GM18870 (cell line): ENCODE data around the gene FLYWCH1.

Experiments used
- ATAC-seq: cut with Tn5 transposase; IDR thresholded peaks from one replicate; pipeline ENCODE4 v1.9.1; 2021; ENCODE audit warnings: moderate library complexity; ENCODE audit not compliant: unreplicated experiment

The FLYWCH1 gene

GRCh38 chr16:2950353-2950724 lies 38.6 kb downstream of the FLYWCH1 start:
- ATAC-seq = no peak

DNA sequence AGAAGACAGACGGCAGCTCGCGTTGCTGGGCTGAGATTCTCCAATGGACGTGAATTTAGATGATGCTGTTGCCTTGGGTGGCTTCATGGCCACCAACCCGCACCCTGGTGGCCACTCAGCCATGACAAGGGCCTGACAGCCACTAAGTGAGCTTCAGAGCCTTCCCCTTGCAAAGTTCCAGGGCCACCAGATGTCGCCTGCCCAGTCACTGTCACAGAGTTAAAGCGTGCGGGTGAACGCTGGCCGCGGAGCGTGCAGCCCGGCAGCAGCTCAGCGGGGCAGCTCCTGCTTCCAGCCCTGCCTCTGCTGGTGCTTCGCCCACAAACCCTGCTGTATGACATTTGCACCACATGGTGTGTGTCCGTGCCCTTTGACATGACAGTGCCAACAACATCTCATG lies 39.0 kb downstream of the FLYWCH1 start:
- ATAC-seq = no peak

DNA sequence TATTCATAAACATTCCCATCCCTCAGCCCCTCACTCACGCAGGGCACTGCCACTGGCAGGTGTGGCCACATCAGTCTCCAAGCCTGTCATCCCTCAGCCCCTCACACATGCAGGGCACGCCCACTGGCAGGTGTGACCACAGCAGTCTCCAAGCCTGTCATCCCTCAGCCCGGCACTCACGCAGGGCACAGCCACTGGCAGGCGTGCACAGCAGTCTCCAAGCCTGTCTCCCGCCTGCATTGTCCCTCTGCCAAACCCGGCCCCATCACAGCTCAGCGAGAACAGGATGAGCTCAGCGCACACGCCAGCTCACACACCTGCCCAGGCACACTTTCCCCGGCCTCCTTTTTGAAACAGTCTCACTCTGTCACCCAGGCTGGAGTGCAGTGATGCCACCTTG lies 40.9 kb downstream of the FLYWCH1 start:
- ATAC-seq = no peak

- no peak for ATAC-seq
These were observed 42.2 kb downstream of the FLYWCH1 start for GRCh38 chr16:2953706-2954627.

DNA sequence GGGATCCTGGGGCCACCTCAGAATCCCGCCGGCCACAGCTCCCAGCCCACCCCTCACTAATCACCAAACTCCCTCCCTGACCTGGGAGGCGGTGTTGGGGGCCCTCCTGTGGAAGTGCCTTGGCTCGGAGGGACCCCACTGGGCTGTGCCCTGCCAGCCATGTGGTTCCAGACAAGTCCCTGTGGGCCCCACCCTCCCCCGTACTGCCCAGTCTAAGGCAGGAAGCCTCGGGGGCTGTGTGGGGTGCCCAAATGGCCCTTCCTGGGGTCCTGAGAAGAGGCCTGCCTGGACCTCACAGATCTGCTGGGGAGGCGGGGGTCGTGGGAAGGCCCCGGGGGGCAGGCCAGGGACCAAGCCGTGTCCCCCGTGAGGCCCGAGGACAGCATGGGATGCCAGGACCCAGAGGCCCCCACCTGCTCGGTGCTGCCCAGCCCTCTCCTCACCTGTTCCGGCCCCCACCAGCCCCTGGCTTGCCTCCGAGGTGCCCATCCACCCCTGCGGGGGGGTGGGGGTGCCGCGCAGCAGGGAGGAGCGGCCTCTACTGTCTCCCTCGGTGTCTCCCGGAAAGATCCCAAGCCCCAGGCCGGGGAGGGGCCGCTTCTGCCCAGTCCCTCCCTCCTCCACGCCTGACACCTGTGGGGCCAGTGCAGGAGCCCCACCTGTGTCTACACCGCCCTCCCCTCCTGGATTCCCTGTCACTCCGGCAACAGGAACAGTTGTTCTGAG lies 43.1 kb downstream of the FLYWCH1 start:
- no peak for ATAC-seq

DNA sequence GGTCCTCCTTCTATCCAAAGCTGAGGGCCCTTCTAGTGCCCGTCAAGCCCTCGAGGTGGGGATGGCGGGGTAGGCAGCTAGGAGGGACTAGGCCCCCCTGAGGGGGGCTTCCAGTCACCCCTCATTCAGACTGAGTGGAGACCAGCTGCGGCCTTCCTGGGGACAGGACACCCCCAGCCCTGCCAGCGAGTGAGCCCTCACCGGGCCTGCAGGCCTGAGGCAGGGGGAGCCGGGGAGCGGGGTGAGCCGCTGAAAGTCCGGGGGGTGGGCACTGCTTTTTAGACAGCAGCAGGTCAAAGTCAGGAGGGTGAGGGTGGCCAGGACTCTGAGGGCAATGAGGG lies 43.7 kb downstream of the FLYWCH1 start:
- ATAC-seq = no peak

- ATAC-seq = no peak
These were observed 44.2 kb downstream of the FLYWCH1 start for GRCh38 chr16:2955779-2956578.

DNA sequence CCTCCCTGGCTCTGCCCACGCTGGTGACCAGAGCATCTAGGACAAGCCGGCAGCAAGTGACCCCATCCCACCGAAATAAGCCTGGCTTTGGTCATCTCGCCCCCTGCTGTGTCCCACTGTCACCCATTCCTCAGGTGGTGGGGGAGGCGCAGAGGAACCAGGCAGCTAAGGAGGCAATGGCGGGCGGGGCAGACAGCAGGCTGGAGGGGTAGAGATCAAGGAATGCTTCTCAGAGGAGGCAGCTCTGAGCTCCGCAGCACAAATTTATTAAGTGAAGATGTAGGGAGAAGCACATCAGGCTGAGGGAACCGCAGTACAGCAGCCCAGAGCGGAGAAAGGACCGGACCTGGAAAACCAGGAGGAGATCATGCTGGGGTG lies 44.8 kb downstream of the FLYWCH1 start:
- no peak for ATAC-seq

GRCh38 chr16:2959206-2959605 lies 47.5 kb downstream of the FLYWCH1 start:
- ATAC-seq = no peak

GRCh38 chr16:2960183-2961010 lies 48.7 kb downstream of the FLYWCH1 start:
- no peak for ATAC-seq

DNA sequence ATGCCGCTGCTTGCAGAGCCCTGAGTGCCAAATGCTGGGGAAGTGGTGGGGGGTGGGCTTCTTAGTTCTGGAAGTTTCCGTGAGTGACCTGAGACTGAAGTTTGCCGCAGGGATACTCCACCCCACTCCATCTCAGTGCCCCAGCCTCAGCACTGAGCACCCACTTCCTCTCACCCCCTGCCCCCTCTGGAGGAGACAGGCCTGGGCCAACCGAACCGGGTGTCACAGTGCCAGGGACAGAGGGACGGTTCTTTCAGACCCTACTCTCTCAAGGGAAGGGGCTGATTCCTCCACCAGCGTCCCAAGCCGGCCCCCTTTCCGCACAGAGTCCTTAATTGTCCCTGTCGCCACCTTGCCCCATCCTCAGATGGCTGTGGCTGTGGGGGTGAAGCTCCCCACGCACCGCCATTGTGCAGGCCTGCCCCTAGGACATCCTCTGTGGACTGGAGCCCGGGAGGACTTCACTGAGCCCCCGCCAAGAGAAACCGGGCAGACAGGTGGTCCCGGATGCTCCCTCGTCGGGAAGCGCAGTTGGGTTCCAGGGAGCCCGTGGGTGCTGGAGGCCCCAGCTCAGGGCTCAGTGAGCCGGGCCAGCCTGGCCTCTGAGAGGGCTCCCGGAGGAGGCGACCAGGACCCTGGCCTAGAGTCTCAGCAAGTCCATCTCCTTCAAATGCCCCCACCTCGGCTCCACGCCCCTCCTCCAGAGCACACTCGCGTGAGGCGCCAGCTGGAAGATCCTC lies 50.8 kb downstream of the FLYWCH1 start:
- ATAC-seq = no peak

- no peak for ATAC-seq
These were observed 51.5 kb downstream of the FLYWCH1 start for GRCh38 chr16:2963074-2963722.

DNA sequence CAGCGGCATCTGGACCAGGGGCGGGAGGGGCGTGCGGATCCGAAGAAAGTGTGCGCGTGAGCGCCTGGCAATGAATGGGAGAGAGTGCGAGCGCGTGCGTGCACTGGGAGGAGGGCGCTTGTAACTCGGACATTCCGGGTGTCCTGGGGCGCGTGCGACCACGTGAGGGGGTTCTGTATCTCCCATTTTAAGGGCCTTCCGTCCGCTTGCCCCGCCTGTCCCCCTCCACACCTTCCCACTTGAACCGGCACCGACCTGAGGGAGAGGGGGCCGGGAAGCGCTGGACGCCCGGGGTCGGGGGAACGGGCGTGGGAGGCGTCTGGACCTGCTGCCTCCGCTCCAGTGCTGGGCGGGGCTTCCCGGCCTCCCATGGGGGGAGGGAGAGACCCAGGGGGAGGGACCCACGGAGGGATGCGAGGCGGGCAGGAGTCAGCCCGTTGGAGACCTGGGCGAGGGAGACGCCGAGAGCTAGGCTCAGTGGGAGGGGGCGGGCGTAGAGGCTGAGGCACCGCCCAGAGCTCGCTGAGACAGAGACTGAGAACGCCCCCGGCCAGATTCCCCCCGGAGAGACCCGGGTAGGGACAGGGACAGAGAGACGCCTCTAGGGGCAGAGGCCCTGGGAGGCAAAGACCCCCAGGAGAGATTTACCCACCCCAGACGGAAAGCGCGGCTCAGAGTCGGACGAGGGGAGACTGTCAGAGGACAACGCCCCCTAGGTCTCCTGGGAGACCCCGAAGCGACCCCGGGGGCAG lies 52.2 kb downstream of the FLYWCH1 start, which contains the start of gene KREMEN2:
Gene KREMEN2 (plus strand): TSS at position 553 of the 752 bp plus-strand sequence. CDS start 246 bp downstream, outside the sequence.
- ATAC-seq = no peak

- ATAC-seq = no peak
These were observed 53.0 kb downstream of the FLYWCH1 start for GRCh38 chr16:2964475-2965336.

DNA sequence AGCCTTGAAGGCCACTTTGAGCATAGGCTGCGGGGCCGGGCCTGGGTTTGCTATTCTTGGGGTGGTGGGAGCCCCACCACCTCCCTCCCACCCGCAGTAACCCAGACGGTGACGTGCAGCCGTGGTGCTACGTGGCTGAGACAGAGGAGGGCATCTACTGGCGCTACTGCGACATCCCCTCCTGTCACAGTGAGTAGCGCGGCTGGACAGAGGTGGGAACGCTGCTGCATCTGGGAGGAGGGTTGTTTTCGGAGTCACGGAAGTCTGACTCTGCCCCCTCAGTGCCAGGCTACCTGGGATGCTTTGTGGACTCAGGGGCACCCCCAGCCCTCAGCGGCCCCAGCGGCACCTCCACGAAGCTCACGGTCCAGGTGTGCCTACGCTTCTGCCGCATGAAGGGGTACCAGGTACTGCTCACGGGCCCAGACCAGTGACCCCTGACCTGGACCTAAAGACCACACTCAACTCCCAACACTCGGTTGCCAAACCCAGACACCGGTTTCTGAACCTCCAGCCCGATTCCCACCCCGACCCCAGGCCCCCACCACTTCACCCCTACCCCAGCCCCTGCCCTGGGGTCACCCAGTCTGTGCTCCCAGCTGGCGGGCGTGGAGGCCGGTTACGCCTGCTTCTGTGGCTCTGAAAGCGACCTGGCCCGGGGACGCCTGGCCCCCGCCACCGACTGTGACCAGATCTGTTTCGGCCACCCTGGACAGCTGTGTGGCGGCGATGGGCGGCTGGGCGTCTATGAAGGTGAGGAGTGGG lies 54.5 kb downstream of the FLYWCH1 start:
- ATAC-seq = no peak

GRCh38 chr16:2966808-2967191 lies 55.1 kb downstream of the FLYWCH1 start:
- no peak for ATAC-seq

DNA sequence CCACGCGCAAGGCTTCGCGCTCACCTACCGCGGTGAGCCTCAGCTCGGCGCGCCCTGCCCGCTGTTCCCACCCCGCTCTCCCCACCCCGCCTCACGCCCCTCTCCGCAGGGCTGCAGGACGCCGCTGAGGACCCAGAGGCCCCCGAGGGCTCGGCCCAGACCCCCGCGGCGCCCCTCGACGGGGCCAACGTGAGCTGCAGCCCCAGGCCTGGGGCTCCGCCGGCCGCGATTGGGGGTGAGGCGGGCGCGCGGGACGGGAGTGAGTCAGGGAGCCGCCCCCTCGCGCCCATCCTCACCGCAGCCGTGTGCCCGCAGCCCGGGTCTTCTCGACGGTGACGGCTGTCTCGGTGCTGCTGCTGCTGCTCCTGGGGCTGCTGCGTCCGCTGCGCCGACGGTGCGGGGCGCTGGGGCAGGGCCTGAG lies 55.5 kb downstream of the FLYWCH1 start:
- no peak for ATAC-seq
